ENCODE results near the gene PNISR. TPM values are rescaled to one million over a fixed set of nuclear protein-coding genes. Genes with fewer than 3 reads are reported as not detected.
A peak's percentile ranks its signal among the peaks of the same experiment; 100 is the strongest.

Gene PNISR
- total RNA-seq, 2 donors from 2014 or later: 114 to 207 TPM

DNA sequence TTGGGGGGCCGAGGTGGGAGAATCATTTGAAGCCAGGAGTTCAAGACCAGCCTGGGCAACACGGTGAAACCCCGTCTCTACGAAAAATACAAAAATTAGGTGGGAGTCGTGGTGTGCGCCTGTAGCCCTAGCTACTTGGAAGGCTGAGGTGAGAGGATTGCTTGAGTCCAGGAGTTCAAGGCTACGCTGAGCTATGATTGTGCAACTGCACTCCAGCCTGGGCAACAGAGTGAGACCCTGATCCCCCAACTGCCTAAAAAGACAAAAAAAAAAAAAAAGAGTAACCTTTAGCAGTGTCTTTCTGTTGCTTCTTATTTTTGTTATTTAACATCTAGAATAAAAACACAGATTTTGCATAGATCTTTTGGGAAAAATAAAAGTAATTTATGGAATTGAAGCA lies 18.0 kb downstream of the PNISR start:
- Histone ChIP-seq H3K4me1 (ENCODE audit: control insufficient read depth in 1 of 2, low read depth in 2 of 2) (peaks cover 6 to 13% of the 10 kb centered on the region in 2 donors), H3K9me3 (no peaks in the 10 kb centered on the region), H3K4me3 (no peak overlapping the region), H3K27me3 (replicated peaks; ENCODE audit: insufficient read depth) (no peaks in the 10 kb centered on the region), H3K36me3 (peaks cover 60% of the 10 kb centered on the region), H3K27ac (no peak overlapping the region)
- no peak for TF ChIP-seq CTCF (IDR thresholded peaks at IDR 0.05)
- no peak for ATAC-seq (ENCODE audit: insufficient number of reproducible peaks, low FRiP score, low read depth)
- no peak for DNase-seq (ENCODE audit: low spot score)

- H3K36me3 ChIP-seq: peaks cover 57% of the 10 kb centered on the region
- H3K9me3 ChIP-seq: no peaks in the 10 kb centered on the region
- H3K27me3 ChIP-seq (replicated peaks; ENCODE audit: insufficient read depth): no peaks in the 10 kb centered on the region
- no peaks in the 10 kb centered on the region for H3K4me1 ChIP-seq (ENCODE audit: control insufficient read depth in 1 of 2, low read depth in 2 of 2)
- H3K27ac ChIP-seq: no peak overlapping the region
- H3K4me3 ChIP-seq: no peak overlapping the region
- no peak for ATAC-seq (ENCODE audit: insufficient number of reproducible peaks, low FRiP score, low read depth)
- no peak for TF ChIP-seq CTCF (IDR thresholded peaks at IDR 0.05)
- DNase-seq (ENCODE audit: low spot score): no peak
Observed at GRCh38 chr6:99402448-99402847, 22.7 kb downstream of the PNISR start.

- no peak for DNase-seq (ENCODE audit: low spot score)
- H3K36me3 ChIP-seq: peaks cover 14% of the 10 kb centered on the region
- H3K4me1 ChIP-seq (ENCODE audit: control insufficient read depth in 1 of 2, low read depth in 2 of 2): peaks cover 0 to 5% of the 10 kb centered on the region in 2 donors
- no peak for ATAC-seq (ENCODE audit: insufficient number of reproducible peaks, low FRiP score, low read depth)
- no peaks in the 10 kb centered on the region for H3K9me3 ChIP-seq
- H3K4me3 ChIP-seq: no peak overlapping the region
- no peaks in the 10 kb centered on the region for H3K27me3 ChIP-seq (replicated peaks; ENCODE audit: insufficient read depth)
- H3K27ac ChIP-seq: no peak overlapping the region
- TF ChIP-seq CTCF (IDR thresholded peaks at IDR 0.05): no peak
Observed at GRCh38 chr6:99397287-99397686, 27.8 kb downstream of the PNISR start.

- Histone ChIP-seq H3K27ac (peak within 1 kb of the TSS; percentile 68 to 73), H3K9me3 (no peaks in the 10 kb centered on the region), H3K4me3 (peak within 1 kb of the TSS; percentile 92), H3K27me3 (replicated peaks; ENCODE audit: insufficient read depth) (no peaks in the 10 kb centered on the region), H3K4me1 (ENCODE audit: control insufficient read depth in 1 of 2, low read depth in 2 of 2) (peaks cover 0 to 5% of the 10 kb centered on the region in 2 donors), H3K36me3 (no peaks in the 10 kb centered on the region)
- peak; percentile 7 for DNase-seq (ENCODE audit: low spot score)
- no peak for TF ChIP-seq CTCF (IDR thresholded peaks at IDR 0.05)
- ATAC-seq (ENCODE audit: insufficient number of reproducible peaks, low FRiP score, low read depth): peak; percentile 23
Observed at GRCh38 chr6:99393698-99394531, 31.2 kb downstream of the PNISR start, which contains the start of gene COQ3. Gene COQ3 (minus strand): TSS chr6:99394195. CDS start chr6:99394179, 16 bp downstream.

DNA sequence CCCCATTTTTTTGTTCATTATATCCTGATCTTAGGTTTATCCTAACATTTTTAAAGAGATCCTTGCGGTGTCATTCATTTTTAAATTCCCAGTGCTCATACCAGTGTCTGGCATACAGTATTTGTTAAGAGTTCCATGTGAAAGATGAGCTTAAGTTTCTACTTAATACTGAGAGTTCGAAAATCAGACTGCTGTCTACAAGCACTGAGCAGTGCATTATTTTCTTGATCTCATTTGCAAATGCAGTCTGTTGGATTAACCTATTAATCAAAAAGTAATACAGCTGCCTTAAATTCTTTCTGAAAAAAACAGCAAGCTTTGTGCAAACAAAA lies 31.8 kb downstream of the PNISR start:
- Histone ChIP-seq H3K4me3 (peak overlapping the region; percentile 92), H3K27ac (peak overlapping the region; percentile 68 to 73), H3K27me3 (replicated peaks; ENCODE audit: insufficient read depth) (no peaks in the 10 kb centered on the region), H3K36me3 (no peaks in the 10 kb centered on the region), H3K9me3 (no peaks in the 10 kb centered on the region), H3K4me1 (ENCODE audit: control insufficient read depth in 1 of 2, low read depth in 2 of 2) (peaks cover 0 to 5% of the 10 kb centered on the region in 2 donors)
- ATAC-seq (ENCODE audit: insufficient number of reproducible peaks, low FRiP score, low read depth) (no peak), DNase-seq (ENCODE audit: low spot score) (no peak)
- no peak for TF ChIP-seq CTCF (IDR thresholded peaks at IDR 0.05)

All from thoracic aorta (tissue), 2 donors.